Measurements from ENCODE around the gene DTNBP1. TPM values are rescaled to one million over a fixed set of nuclear protein-coding genes. Genes with fewer than 3 reads are reported as not detected.
A peak's percentile ranks its signal among the peaks of the same experiment; 100 is the strongest.

Gene DTNBP1
- total and polyA plus RNA-seq, 2 of the 8 experiments (the other 6 are each of a cell fraction or from before 2014, with no cell fraction given): 13.5 to 22.1 TPM

- no peak overlapping the region for H3K9ac ChIP-seq (replicated peaks in 1 of 4; ENCODE audit: extremely low read depth in 1 of 4, low read depth in 3 of 4, low read length in 3 of 4)
- peaks cover 45 to 49% of the 10 kb centered on the region in 2 experiments for H4K20me1 ChIP-seq (replicated peaks in 1 of 2; ENCODE audit: control insufficient read depth in 1 of 2, insufficient read depth in 2 of 2, low read length in 2 of 2)
- H3K18ac ChIP-seq (ENCODE audit: extremely low read depth, low read length): no peak overlapping the region
- no peaks in the 10 kb centered on the region; a peak in 1 of 4 replicates for H3K9me3 ChIP-seq (ENCODE audit: insufficient read depth in 2 of 2, low read depth in 1 of 2, low read length in 1 of 2)
- DNase-seq (ENCODE audit: low read depth in 1 of 2, low spot score in 2 of 2) (no peak), FAIRE-seq (no peak)
- H3K4me2 ChIP-seq (ENCODE audit: insufficient read depth in 1 of 2, low read depth in 2 of 2, low read length in 2 of 2): no peak overlapping the region
- peaks cover 25% of the 10 kb centered on the region for H3K79me1 ChIP-seq (ENCODE audit: low read depth, low read length)
- peaks cover 0 to 6% (median 0%) of the 10 kb centered on the region in 4 experiments; a peak in 1 of 7 replicates for H3K4me1 ChIP-seq (replicated peaks in 1 of 4; ENCODE audit: control insufficient read depth in 3 of 4, insufficient read depth in 4 of 4, low read length in 3 of 4)
- H3K56ac ChIP-seq (replicated peaks; ENCODE audit: insufficient read length, low read depth, low read length): no peak overlapping the region
- H2BK5ac ChIP-seq (ENCODE audit: low read depth, low read length): peak overlapping the region; percentile 30; the same call in 1 of the 2 replicates
- CTCF ChIA-PET (ENCODE audit: partially characterized antibody): interaction anchor here (1.0 to 1.9 kb wide), 3 partner anchors 11 to 16 kb away, joined by 3 to 7 read pairs (median 5); no protein-coding TSS in a partner anchor
- H3K79me2 ChIP-seq (ENCODE audit: control insufficient read depth in 1 of 2, insufficient read depth in 2 of 2, low read length in 2 of 2): peaks cover 0 to 98% of the 10 kb centered on the region in 2 experiments; a peak in 3 of 4 replicates
- no peaks in the 10 kb centered on the region for H3K23me2 ChIP-seq (ENCODE audit: low read depth, low read length)
- no peak overlapping the region for H3K4ac ChIP-seq (replicated peaks; ENCODE audit: insufficient read length, low read depth, low read length)
- H3K14ac ChIP-seq (ENCODE audit: insufficient read length): no peak overlapping the region
- WGBS, 2 experiments (ENCODE audit: extremely low coverage in 1 of 2, insufficient coverage in 1 of 2, insufficient read length in 1 of 2, insufficient replicate concordance in 2 of 2, low coverage in 1 of 2, low lambda C conversion rate in 2 of 2, missing lambda C conversion rate in 1 of 2): 90% methylated on average over 38 of the region's 38 CpGs; no CpG with 5 or more reads in 1 of the 2 experiments
- no peak overlapping the region for H2BK120ac ChIP-seq (replicated peaks; ENCODE audit: low read depth, low read length)
- H3K27ac ChIP-seq (ENCODE audit: low read depth, low read length): no peak overlapping the region
- H4K8ac ChIP-seq (ENCODE audit: extremely low read depth, insufficient read depth, low read length): peak overlapping the region; percentile 20
- no peak overlapping the region for H2BK20ac ChIP-seq (ENCODE audit: low read length)
- no peaks in the 10 kb centered on the region; a peak in 2 of 7 replicates for H3K27me3 ChIP-seq (replicated peaks in 1 of 4; ENCODE audit: control insufficient read depth in 3 of 4, extremely low read depth in 1 of 4, insufficient read depth in 3 of 4, low read length in 3 of 4)
- H2BK15ac ChIP-seq (ENCODE audit: low read length): no peak overlapping the region
- no peak overlapping the region for H3K4me3 ChIP-seq (ENCODE audit: extremely low read depth in 1 of 4, insufficient read depth in 2 of 4, low read depth in 3 of 4, low read length in 4 of 4)
- TF ChIP-seq POLR2A (IDR thresholded peaks at IDR 0.05; ENCODE audit: control extremely low read depth in 1 of 2, low read depth in 2 of 2, low read length in 2 of 2) (peak in 1 of 2 experiments; percentile 51; a peak in 1 of 3 replicates), POLR2AphosphoS5 (IDR thresholded peaks at IDR 0.05; ENCODE audit: low read depth, low read length) (peak; percentile 61; the same call in 1 of the 2 replicates), CHD1 (IDR thresholded peaks at IDR 0.05; ENCODE audit: low read depth, low read length) (no peak)
- H3K23ac ChIP-seq (ENCODE audit: insufficient read length): no peak overlapping the region
- no peak overlapping the region for H2BK12ac ChIP-seq (ENCODE audit: low read depth, low read length)
- peaks cover 53 to 96% (median 77%) of the 10 kb centered on the region in 4 experiments for H3K36me3 ChIP-seq (ENCODE audit: control insufficient read depth in 2 of 4, insufficient read depth in 4 of 4, low read length in 3 of 4)
- POLR2A ChIA-PET (ENCODE audit: partially characterized antibody): interaction anchor here (0.7 to 1.5 kb wide), 2 partner anchors 12 to 613 kb away, joined by 3 to 4 read pairs; no protein-coding TSS in a partner anchor
- no peak overlapping the region for H4K5ac ChIP-seq (ENCODE audit: insufficient read length, low read depth, low read length)
- no peak overlapping the region for H2AFZ ChIP-seq (ENCODE audit: low read length)
- no peak overlapping the region for H4K91ac ChIP-seq (replicated peaks; ENCODE audit: insufficient read length, low read length)
- no peak overlapping the region for H2AK5ac ChIP-seq (ENCODE audit: low read depth, low read length)
These were observed 161.7 kb downstream of the DTNBP1 start for GRCh38 chr6:15500901-15501825.
